HepG2 (cell line): ENCODE data around the gene LRP5. TPM values are rescaled to one million over a fixed set of nuclear protein-coding genes. Genes with fewer than 3 reads are reported as not detected.

Experiments
- DMTF1 ChIP-seq: sonication (generic); formaldehyde crosslinking; IDR thresholded peaks from 2 replicates; pipeline ENCODE4 v1.4.0; 2020; ENCODE audit warnings: mild to moderate bottlenecking, missing genetic modification reagents
- DZIP1 ChIP-seq: sonication (generic); formaldehyde crosslinking; IDR thresholded peaks from 2 replicates; pipeline ENCODE4 v1.5.0; 2020; ENCODE audit warnings: mild to moderate bottlenecking, missing genetic modification reagents
- ELF3 ChIP-seq: IDR thresholded peaks from 2 replicates; pipeline ENCODE4 v1.6.1; 2016; ENCODE audit warnings: missing genetic modification reagents, missing compliant biosample characterization
- FOXO1 ChIP-seq: sonication (generic); formaldehyde crosslinking; IDR thresholded peaks from 2 replicates; pipeline ENCODE4 v1.4.0; 2020; ENCODE audit warnings: missing genetic modification reagents
- GFI1 ChIP-seq: sonication (generic); formaldehyde crosslinking; IDR thresholded peaks from 2 replicates; pipeline ENCODE4 v1.5.0; 2020; ENCODE audit warnings: missing genetic modification reagents, mild to moderate bottlenecking, borderline replicate concordance
- KLF11 ChIP-seq: IDR thresholded peaks from 2 replicates; pipeline ENCODE4 v1.6.1; 2016; ENCODE audit warnings: missing compliant biosample characterization
- MATR3 ChIP-seq: sonication (generic); formaldehyde crosslinking; IDR thresholded peaks from 2 replicates; pipeline ENCODE4 v1.4.0; 2020; ENCODE audit warnings: missing genetic modification reagents
- MIXL1 ChIP-seq: IDR thresholded peaks from 2 replicates; pipeline ENCODE4 v1.6.1; 2016
- NKX3-1 ChIP-seq: sonication (generic); formaldehyde crosslinking; IDR thresholded peaks from 2 replicates; pipeline ENCODE4 v1.5.0; 2020; ENCODE audit warnings: missing genetic modification reagents
- NR0B2 ChIP-seq: sonication (generic); formaldehyde crosslinking; IDR thresholded peaks from 2 replicates; pipeline ENCODE4 v1.4.0; 2020; ENCODE audit warnings: mild to moderate bottlenecking, missing genetic modification reagents
- PAX8 ChIP-seq: sonication (generic); formaldehyde crosslinking; IDR thresholded peaks from 2 replicates; pipeline ENCODE4 v1.8.0; 2022; ENCODE audit warnings: mild to moderate bottlenecking, missing genetic modification reagents, borderline replicate concordance
- PITX1 ChIP-seq: sonication (generic); formaldehyde crosslinking; IDR thresholded peaks from 2 replicates; pipeline ENCODE4 v1.5.1; 2020; ENCODE audit warnings: mild to moderate bottlenecking, missing genetic modification reagents
- POLR2A ChIP-seq, 2 experiments: IDR thresholded peaks; 2 replicates each; pipeline ENCODE4 v1.6.1; 2011; ENCODE audit warnings: low read depth in 2 of 2, low read length in 2 of 2, mild to moderate bottlenecking in 1 of 2, moderate library complexity in 1 of 2; ENCODE audit not compliant: insufficient read depth in 1 of 2
- SMAD3 ChIP-seq: sonication (generic); formaldehyde crosslinking; IDR thresholded peaks from 2 replicates; pipeline ENCODE4 v1.4.0; 2020; ENCODE audit warnings: missing genetic modification reagents
- SOX5 ChIP-seq: IDR thresholded peaks from 2 replicates; pipeline ENCODE4 v1.6.1; 2016; ENCODE audit warnings: borderline replicate concordance
- TAF15 ChIP-seq: fragments of 200-400 bp; formaldehyde crosslinking; IDR thresholded peaks from one replicate; pipeline ENCODE4 v1.6.1; 2018; ENCODE audit warnings: mild to moderate bottlenecking, low read depth, low read length; ENCODE audit not compliant: poor library complexity, severe bottlenecking
- THAP11 ChIP-seq: IDR thresholded peaks from 2 replicates; pipeline ENCODE4 v1.6.1; 2016; ENCODE audit warnings: missing biosample characterization, missing genetic modification reagents
- ZBTB34 ChIP-seq: sonication (generic); formaldehyde crosslinking; IDR thresholded peaks from 2 replicates; pipeline ENCODE4 v1.8.0; 2022; ENCODE audit warnings: mild to moderate bottlenecking, missing genetic modification reagents
- ZC3H4 ChIP-seq: sonication (generic); formaldehyde crosslinking; IDR thresholded peaks from 2 replicates; pipeline ENCODE4 v1.4.0; 2020; ENCODE audit warnings: missing genetic modification reagents, borderline replicate concordance
- ZFP36 ChIP-seq: fragments of 150-350 bp; IDR thresholded peaks from 2 replicates; pipeline ENCODE4 v1.6.1; 2018; ENCODE audit warnings: borderline replicate concordance, low read length, low read depth; ENCODE audit not compliant: partially characterized antibody
- ZNF530 ChIP-seq: sonication (generic); formaldehyde crosslinking; IDR thresholded peaks from 2 replicates; pipeline ENCODE4 v1.5.0; 2020; ENCODE audit warnings: low read depth, mild to moderate bottlenecking, missing genetic modification reagents
- polyA plus RNA-seq, 8 experiments: library from polyadenylated mRNA; depleted of rRNA in 3 of 8; stranded (reverse) in 7 of 8; unstranded in 1 of 8; fragments of >200 nt; fragmentation: Illumina TruSeq in 4 of 8; extraction: Trizol in 4 of 8; gene quantifications; 2 replicates each; pipeline versions ENCODE4 v1.2.1 to v1.2.3, GENCODE V29; 2011 to 2016; ENCODE audit warnings: low read depth in 4 of 8, missing spikeins in 1 of 8, mixed read lengths in 1 of 8; ENCODE audit not compliant: insufficient read depth in 1 of 8
- total RNA-seq, 5 experiments: library from RNA; depleted of rRNA; stranded (reverse); fragments of >200 nt; fragmentation: Illumina TruSeq; extraction: Trizol; gene quantifications; 2 replicates each; pipeline ENCODE4 v1.2.3, GENCODE V29; 2016; ENCODE audit warnings: low read depth in 1 of 5
- TF ChIP-seq, protein P1 (sequence below): sonication (generic); formaldehyde crosslinking; conservative IDR thresholded peaks from 2 replicates; pipeline ENCODE4 v1.4.0; 2020; ENCODE audit warnings: missing genetic modification reagents

Gene LRP5
- total and polyA plus RNA-seq, 2 of the 13 experiments (the other 11 are each of a cell fraction or from before 2014, with no cell fraction given) = 40.4 to 64.0 TPM

DNA sequence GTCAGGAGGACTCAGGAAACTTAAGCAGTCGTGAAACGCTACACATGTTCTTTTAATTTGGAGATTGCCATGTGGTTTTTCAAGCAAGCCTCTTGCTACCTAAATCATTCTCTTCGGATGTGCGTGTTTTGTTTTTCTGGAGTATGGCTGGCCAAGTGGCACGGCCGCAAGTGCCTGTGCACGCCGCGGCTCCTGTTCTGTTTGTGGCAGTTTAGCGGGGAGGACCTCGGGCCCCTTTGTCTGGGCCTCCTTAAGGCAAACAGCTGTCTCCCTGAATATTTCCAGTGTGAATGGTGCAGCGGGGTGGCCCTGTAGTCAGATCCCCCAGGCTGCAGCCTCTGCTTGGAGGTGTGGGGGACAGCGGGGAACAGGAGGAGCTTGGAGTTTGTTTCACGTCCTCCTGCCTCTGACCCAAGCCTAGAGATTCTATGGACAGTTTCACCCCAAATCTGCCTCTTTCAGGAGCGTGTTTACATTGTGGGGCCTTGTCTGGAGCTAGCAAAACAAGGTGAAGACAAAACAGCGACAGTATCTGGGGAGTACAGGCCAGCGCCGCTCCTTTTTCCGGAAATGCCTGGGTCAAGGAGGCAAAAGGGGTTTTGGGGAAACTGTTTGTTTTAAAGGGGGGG, 1.3 kb downstream of the LRP5 start (continued):
- TF ChIP-seq DMTF1 (CRISPR knock-in tag) (no peak), ZFP36 (no peak), SOX5 (CRISPR knock-in tag) (no peak), PITX1 (no peak), TAF15 (no peak), NR0B2 (CRISPR knock-in tag) (no peak), ZNF530 (CRISPR knock-in tag) (no peak), DZIP1 (CRISPR knock-in tag) (0 out of 2 replicates have a peak, but pooled peaks have one; percentile 39), PAX8 (no peak), ELF3 (CRISPR knock-in tag) (no peak), POLR2A (IDR thresholded peaks at IDR 0.05; ENCODE audit: insufficient read depth in 1 of 2, low read depth in 2 of 2, low read length in 2 of 2) (peak in 1 of 2 experiments; percentile 41; a peak in 1 of 4 replicates), ZBTB34 (no peak), KLF11 (no peak), ZC3H4 (peak; percentile 8; the same call in 1 of the 2 replicates), MATR3 (no peak), THAP11 (CRISPR knock-in tag) (peak; percentile 23; the same call in 1 of the 2 replicates), SMAD3 (CRISPR knock-in tag) (no peak), NKX3-1 (no peak), FOXO1 (CRISPR knock-in tag) (no peak), GFI1 (CRISPR knock-in tag) (no peak), MIXL1 (CRISPR knock-in tag) (no peak)
- TF ChIP-seq, protein P1, sequence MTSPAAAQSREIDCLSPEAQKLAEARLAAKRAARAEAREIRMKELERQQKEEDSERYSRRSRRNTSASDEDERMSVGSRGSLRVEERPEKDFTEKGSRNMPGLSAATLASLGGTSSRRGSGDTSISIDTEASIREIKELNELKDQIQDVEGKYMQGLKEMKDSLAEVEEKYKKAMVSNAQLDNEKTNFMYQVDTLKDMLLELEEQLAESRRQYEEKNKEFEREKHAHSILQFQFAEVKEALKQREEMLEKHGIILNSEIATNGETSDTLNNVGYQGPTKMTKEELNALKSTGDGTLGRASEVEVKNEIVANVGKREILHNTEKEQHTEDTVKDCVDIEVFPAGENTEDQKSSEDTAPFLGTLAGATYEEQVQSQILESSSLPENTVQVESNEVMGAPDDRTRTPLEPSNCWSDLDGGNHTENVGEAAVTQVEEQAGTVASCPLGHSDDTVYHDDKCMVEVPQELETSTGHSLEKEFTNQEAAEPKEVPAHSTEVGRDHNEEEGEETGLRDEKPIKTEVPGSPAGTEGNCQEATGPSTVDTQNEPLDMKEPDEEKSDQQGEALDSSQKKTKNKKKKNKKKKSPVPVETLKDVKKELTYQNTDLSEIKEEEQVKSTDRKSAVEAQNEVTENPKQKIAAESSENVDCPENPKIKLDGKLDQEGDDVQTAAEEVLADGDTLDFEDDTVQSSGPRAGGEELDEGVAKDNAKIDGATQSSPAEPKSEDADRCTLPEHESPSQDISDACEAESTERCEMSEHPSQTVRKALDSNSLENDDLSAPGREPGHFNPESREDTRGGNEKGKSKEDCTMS = no peak
